Stomach (tissue), 9 donors: Measurements from ENCODE around the gene VPS39. TPM values are rescaled to one million over a fixed set of nuclear protein-coding genes. Genes with fewer than 3 reads are reported as not detected.

ENCODE experiments used
- DNase-seq, 2 donors: peaks; one replicate each; pipeline versions ENCODE4 v3.0.0 to v3.0.0-alpha.2; 2013 to 2019
- H3K27ac ChIP-seq, 5 donors: fragments of 200-600 bp in 4 of 5; sonication (generic) in 4 of 5; one replicate each; pipeline ENCODE4 v1.5.1; 2013 to 2019; ENCODE audit warnings: mild to moderate bottlenecking in 1 of 5, moderate library complexity in 1 of 5
- H3K27me3 ChIP-seq, 3 donors: fragments of 200-600 bp; sonication (generic); one replicate each; pipeline ENCODE4 v1.5.1; 2017 to 2019; ENCODE audit warnings: mixed run types in 1 of 3
- H3K36me3 ChIP-seq, 4 donors: fragments of 200-600 bp; sonication (generic); 1 replicate in 3 of 4; 2 replicates in 1 of 4; pipeline ENCODE4 v1.5.1; 2016 to 2019
- H3K4me1 ChIP-seq, 4 donors: fragments of 200-600 bp; sonication (generic); one replicate each; pipeline ENCODE4 v1.5.1; 2016 to 2019
- H3K4me3 ChIP-seq, 4 donors: fragments of 200-600 bp; sonication (generic) in 3 of 4; one replicate each; pipeline ENCODE4 v1.5.1; 2016 to 2019; ENCODE audit warnings: mild to moderate bottlenecking in 1 of 4
- H3K9me3 ChIP-seq, 4 donors: fragments of 200-600 bp; sonication (generic); one replicate each; pipeline ENCODE4 v1.5.1; 2016 to 2019
- CTCF ChIP-seq, 7 experiments: fragments of 450-650 bp in 4 of 7; fragments of 200-600 bp in 3 of 7; sonication (generic) in 3 of 7; IDR thresholded peaks; one replicate each; pipeline ENCODE4 v1.5.1; 2016 to 2019; ENCODE audit warnings: antibody characterized with exemption in 7 of 7, control low read depth in 2 of 7, mild to moderate bottlenecking in 1 of 7
- EP300 ChIP-seq: sonication (generic); formaldehyde crosslinking; IDR thresholded peaks from one replicate; pipeline ENCODE4 v1.6.1; 2017; ENCODE audit warnings: antibody characterized with exemption
- POLR2A ChIP-seq, 4 donors: fragments of 450-650 bp; IDR thresholded peaks; one replicate each; pipeline ENCODE4 v1.6.1; 2016; ENCODE audit warnings: antibody characterized with exemption in 4 of 4, control low read depth in 2 of 4, mild to moderate bottlenecking in 1 of 4, moderate library complexity in 1 of 4
- POLR2AphosphoS5 ChIP-seq, 3 donors: sonication (generic); formaldehyde crosslinking; IDR thresholded peaks; one replicate each; pipeline ENCODE4 v1.6.1; 2016; ENCODE audit warnings: antibody characterized with exemption in 3 of 3
- WGBS, 5 donors: extraction: QIAGEN DNeasy Blood & Tissue Kit in 3 of 5; methylation state at CpG; one replicate each; pipeline versions ENCODE4 v1.1.5 to v1.1.7; 2013 to 2018; 5-methylcytosine and 5-hydroxymethylcytosine counted together
- intact Hi-C: fragments of 100-400 bp; cut with DNase I; formaldehyde crosslinking; loops from one replicate; pipeline ENCODE4 v1.15.1; 2023; ENCODE audit warnings: low total_unique reads
- polyA plus RNA-seq, 3 donors: library from polyadenylated mRNA; stranded (reverse); fragments of 200-250 nt; gene quantifications; one replicate each; pipeline ENCODE4 v1.2.3, GENCODE V29; 2013
- total RNA-seq, 5 donors: library from RNA; depleted of rRNA; stranded (reverse); fragments of >200 nt; gene quantifications; one replicate each; pipeline versions ENCODE4 v1.1.0 to v1.2.3, GENCODE V29; 2014 to 2016
- donor health status: healthy with polysubstance abuse.
- donor health status: Bipolar disorder and iron deficiency.
- donor health status: healthy.

The VPS39 gene
- total and polyA plus RNA-seq, 8 donors = 22.2 to 635 (median 74.3) TPM

DNA sequence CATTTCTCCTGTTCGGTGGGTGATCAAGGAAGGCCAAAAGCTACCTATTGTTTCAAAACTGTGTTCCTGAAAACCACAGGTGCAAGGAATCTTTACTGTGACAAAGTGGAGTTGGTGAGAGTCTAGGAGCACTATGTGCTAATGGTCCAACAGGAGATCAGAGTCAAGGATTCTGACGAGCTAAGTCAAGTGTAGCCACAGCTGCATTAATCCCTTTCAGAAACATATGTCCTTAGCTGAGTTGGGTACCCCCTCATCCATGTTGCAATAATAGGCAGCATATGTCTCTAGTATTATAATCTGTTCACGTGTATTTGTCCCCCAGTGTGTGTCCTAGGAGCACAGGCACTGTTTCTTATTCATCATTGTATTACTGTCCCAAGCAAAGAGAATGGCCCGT lies 1.7 kb downstream of the VPS39 start:
- Histone ChIP-seq H3K4me1 (peaks cover 10 to 50% (median 34%) of the 10 kb centered on the region in 4 donors), H3K4me3 (peak overlapping the region in 2 of 4 donors; percentile 70 to 96), H3K27me3 (no peaks in the 10 kb centered on the region), H3K9me3 (no peaks in the 10 kb centered on the region), H3K27ac (no peak overlapping the region), H3K36me3 (peaks cover 5 to 39% (median 27%) of the 10 kb centered on the region in 4 donors)
- 73 to 79% (median 79%) methylated on average over 4 of the region's 4 CpGs for WGBS, 5 donors
- no peak for TF ChIP-seq EP300
- TF ChIP-seq CTCF (IDR thresholded peaks at IDR 0.05) = no peak
- no peak for TF ChIP-seq POLR2AphosphoS5 (IDR thresholded peaks at IDR 0.05)
- intact Hi-C loops = no loop called here
- DNase-seq = no peak

GRCh38 chr15:42203891-42204290 lies 4.2 kb downstream of the VPS39 start:
- 85 to 95% (median 87%) methylated on average over 3 of the region's 3 CpGs for whole genome bisulfite sequencing, 5 donors
- Histone ChIP-seq H3K36me3 (peaks cover 0 to 29% (median 23%) of the 10 kb centered on the region in 4 donors), H3K9me3 (no peaks in the 10 kb centered on the region), H3K4me1 (peaks cover 10 to 50% (median 34%) of the 10 kb centered on the region in 4 donors), H3K27me3 (no peaks in the 10 kb centered on the region), H3K27ac (no peak overlapping the region), H3K4me3 (no peak overlapping the region)
- no peak for DNase-seq
- intact Hi-C loops = no loop called here
- TF ChIP-seq EP300 (no peak), POLR2AphosphoS5 (IDR thresholded peaks at IDR 0.05) (no peak), CTCF (IDR thresholded peaks at IDR 0.05) (no peak), POLR2A (IDR thresholded peaks at IDR 0.05) (no peak)

GRCh38 chr15:42202653-42203052 lies 5.5 kb downstream of the VPS39 start:
- H3K27ac ChIP-seq = no peak overlapping the region
- WGBS, 5 donors = 50 to 75% (median 62%) methylated on average over 2 of the region's 2 CpGs
- H3K27me3 ChIP-seq = no peaks in the 10 kb centered on the region
- H3K4me3 ChIP-seq = no peak overlapping the region
- intact Hi-C loops = no loop called here
- H3K4me1 ChIP-seq = peaks cover 10 to 50% (median 30%) of the 10 kb centered on the region in 4 donors
- peaks cover 5 to 41% (median 35%) of the 10 kb centered on the region in 4 donors for H3K36me3 ChIP-seq
- TF ChIP-seq POLR2A (IDR thresholded peaks at IDR 0.05) = no peak
- no peak for TF ChIP-seq CTCF (IDR thresholded peaks at IDR 0.05)
- no peak for TF ChIP-seq EP300
- TF ChIP-seq POLR2AphosphoS5 (IDR thresholded peaks at IDR 0.05) = no peak
- no peaks in the 10 kb centered on the region for H3K9me3 ChIP-seq
- DNase-seq = no peak

GRCh38 chr15:42201801-42202200 lies 6.3 kb downstream of the VPS39 start:
- 91 to 100% (median 97%) methylated on average over 1 of the region's 1 CpG for WGBS, 5 donors

DNA sequence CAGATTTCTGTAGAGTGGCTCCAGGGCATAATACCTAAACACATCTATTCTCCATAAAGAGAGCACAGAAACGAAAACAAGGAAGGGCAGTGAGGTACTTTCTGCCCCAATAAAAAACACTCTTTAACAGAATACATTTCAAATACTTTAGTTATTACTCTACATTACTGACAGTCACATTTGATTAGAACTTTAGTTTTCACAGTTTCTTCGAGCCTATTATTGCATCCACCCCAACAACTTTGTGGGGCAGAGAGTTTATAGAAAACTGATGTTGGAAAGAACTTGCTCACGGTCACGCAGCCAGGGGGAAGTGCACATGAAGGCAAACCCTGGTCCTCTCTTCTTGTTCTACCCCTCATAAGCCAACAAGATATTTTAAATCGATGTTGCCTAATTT lies 9.0 kb downstream of the VPS39 start:
- H3K27me3 ChIP-seq = no peaks in the 10 kb centered on the region
- no peaks in the 10 kb centered on the region for H3K9me3 ChIP-seq
- peaks cover 0 to 15% (median 6%) of the 10 kb centered on the region in 4 donors for H3K4me1 ChIP-seq
- DNase-seq = no peak
- H3K36me3 ChIP-seq = peaks cover 5 to 59% (median 51%) of the 10 kb centered on the region in 4 donors
- no peak overlapping the region for H3K4me3 ChIP-seq
- no peak for TF ChIP-seq POLR2AphosphoS5 (IDR thresholded peaks at IDR 0.05)
- TF ChIP-seq CTCF (IDR thresholded peaks at IDR 0.05) = no peak
- no peak for TF ChIP-seq EP300
- TF ChIP-seq POLR2A (IDR thresholded peaks at IDR 0.05) = no peak
- H3K27ac ChIP-seq = no peak overlapping the region
- WGBS, 5 donors = 84 to 97% (median 95%) methylated on average over 5 of the region's 5 CpGs
- intact Hi-C loops = no loop called here

More at GRCh38 chr15:42201801-42202200, 6.3 kb downstream of the VPS39 start:
- H3K36me3 ChIP-seq = peaks cover 5 to 48% (median 42%) of the 10 kb centered on the region in 4 donors
- H3K27ac ChIP-seq = no peak overlapping the region
- intact Hi-C loops = no loop called here
- H3K4me3 ChIP-seq = no peak overlapping the region
- H3K4me1 ChIP-seq = peaks cover 6 to 41% (median 23%) of the 10 kb centered on the region in 4 donors
- no peaks in the 10 kb centered on the region for H3K9me3 ChIP-seq
- TF ChIP-seq POLR2AphosphoS5 (IDR thresholded peaks at IDR 0.05) = no peak
- H3K27me3 ChIP-seq = no peaks in the 10 kb centered on the region
- DNase-seq = no peak
